RKO (cell line): Measurements from ENCODE around the gene SLC34A2.

Experiments used
- DNase-seq: peaks from one replicate; pipeline ENCODE4 v3.0.0-alpha.2; 2016; ENCODE audit warnings: low spot score

The SLC34A2 gene

DNA sequence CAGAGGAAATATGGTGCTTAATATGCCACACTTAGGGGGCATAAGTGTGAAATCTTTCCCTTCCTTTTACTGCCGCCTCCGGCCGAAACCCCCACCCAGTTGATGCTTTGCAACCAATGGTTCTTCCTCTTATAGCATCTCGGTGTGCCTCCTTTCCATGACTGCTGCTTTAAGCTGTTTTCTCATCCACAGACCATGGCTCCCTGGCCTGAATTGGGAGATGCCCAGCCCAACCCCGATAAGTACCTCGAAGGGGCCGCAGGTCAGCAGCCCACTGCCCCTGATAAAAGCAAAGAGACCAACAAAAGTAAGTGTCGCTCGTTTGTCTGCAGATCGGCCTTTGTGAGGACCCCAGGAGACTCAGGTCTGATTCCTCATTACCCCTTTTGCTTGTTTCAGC lies 6.7 kb downstream of the SLC34A2 start:
- no peak for DNase-seq

DNA sequence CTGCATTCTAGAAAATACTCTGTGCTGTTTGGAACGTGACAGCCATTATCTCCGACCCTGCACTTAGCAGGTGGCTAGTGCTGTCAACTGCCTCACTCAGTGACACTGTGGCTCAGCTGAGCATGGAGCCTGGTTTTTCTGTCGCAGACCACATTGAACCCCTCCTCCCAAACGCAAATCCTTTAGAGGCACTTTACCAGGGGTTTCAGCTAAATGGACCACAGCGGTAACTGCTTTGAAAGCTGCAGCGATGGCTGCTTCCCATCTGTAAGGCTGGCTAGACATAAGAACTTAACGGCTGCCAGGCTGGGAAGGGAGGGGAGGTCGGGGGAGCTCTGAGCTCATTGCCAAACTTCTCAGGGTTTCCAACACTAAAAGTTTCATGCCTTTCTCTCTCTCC lies 8.1 kb downstream of the SLC34A2 start:
- no peak for DNase-seq

DNA sequence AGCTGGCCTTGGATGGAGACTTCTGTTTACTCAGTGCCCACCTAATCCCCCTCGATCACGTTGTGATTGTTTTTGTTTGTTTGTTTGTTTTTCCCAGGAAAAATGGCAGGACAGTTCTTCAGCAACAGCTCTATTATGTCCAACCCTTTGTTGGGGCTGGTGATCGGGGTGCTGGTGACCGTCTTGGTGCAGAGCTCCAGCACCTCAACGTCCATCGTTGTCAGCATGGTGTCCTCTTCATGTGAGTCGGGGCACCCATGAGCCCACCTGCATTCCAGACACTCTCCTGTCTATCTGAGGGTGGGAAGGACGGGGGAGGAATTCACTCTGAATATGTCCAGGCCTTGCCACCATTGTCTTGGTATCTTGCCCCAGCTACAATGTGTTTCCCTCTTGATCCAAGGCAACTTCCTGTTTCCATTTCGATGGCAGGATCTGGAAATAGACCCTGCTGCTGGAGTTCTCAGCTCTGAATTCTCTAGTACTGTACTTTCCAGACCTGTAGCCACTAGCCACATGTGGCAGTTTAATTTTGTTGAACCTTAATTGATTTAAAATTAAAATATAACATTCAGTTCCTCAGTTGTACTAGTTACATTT lies 10.5 kb downstream of the SLC34A2 start:
- no peak for DNase-seq

DNA sequence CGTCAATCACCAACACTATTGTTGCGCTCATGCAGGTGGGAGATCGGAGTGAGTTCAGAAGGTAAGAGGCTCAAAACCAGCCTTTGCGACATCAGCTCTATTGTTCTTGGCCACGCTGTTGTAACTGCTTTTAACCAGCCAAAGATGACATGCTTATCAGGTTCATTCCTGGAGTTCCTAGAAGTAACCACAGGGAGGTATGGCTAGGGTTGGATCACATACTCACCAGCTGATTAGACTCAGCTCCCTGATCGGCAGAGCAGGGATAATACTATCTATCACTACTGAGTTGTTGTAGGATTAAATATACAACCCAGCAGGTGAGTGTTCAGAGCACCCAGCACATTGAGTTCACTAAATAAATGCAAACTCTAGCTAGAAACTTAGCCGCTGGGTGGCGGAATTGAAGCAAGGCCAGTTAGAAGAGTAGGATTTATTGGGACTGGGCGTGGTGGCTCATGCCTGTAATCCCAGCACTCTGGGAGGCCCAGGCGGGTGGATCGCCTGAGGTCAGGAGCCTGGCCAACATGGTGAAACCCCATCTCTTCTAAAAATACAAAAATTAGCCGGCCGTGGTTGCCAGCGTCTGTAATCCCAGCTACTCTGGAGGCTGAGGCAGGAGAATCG lies 12.4 kb downstream of the SLC34A2 start:
- DNase-seq, result no peak

DNA sequence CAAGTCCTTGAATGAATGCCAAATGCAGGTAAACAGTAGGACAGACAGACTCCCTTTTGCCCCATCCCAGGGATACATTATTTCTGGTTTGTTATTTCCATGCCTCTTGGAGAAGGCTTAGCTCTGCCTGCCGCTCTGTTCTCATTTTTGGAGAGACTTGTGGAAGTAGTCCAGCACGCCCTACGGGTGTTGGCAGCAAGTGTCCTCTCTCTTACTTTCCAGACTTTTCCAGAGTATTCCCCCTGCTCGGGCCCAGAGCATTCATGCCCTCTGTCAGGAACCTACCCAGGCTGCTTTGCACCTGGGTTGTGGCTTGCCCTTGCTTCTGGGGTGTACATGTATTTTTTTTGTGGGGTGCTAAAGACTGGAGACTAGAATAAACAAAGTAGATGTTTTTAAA lies 15.3 kb downstream of the SLC34A2 start:
- DNase-seq, result no peak

DNA sequence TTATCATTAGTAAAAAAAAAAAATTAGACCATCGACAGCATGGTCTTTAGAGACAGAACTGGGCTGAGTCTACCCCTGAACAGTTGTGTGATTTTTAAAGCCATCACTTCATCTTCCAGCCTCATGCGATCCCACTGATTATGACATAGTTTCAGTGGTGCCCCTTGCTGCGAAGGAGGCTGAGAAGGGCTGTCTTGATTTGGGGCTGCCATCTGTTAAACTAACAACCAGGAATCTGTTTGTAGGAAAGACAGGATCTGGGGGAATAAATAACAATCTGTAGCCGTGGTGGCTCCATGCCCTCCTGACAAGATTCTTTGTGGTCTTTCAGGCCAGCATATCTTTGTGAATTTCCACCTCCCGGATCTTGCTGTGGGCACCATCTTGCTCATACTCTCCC lies 17.1 kb downstream of the SLC34A2 start:
- no peak for DNase-seq

DNA sequence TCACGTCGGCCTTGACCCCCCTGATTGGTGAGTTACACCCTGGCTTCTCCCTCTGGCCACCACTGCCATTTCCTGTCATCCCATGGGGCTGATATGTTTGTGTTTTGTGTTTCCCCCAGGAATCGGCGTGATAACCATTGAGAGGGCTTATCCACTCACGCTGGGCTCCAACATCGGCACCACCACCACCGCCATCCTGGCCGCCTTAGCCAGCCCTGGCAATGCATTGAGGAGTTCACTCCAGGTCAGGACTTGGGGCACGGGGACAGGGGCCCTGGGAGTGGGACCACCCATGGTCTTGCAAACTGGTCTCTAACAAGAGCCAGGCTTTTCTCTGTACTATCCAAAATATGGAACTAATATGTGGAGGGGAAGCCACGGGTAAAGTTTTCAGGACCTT lies 18.7 kb downstream of the SLC34A2 start:
- no peak for DNase-seq

DNA sequence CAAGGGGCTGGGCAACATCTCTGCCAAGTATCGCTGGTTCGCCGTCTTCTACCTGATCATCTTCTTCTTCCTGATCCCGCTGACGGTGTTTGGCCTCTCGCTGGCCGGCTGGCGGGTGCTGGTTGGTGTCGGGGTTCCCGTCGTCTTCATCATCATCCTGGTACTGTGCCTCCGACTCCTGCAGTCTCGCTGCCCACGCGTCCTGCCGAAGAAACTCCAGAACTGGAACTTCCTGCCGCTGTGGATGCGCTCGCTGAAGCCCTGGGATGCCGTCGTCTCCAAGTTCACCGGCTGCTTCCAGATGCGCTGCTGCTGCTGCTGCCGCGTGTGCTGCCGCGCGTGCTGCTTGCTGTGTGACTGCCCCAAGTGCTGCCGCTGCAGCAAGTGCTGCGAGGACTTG lies 20.6 kb downstream of the SLC34A2 start:
- no peak for DNase-seq

DNA sequence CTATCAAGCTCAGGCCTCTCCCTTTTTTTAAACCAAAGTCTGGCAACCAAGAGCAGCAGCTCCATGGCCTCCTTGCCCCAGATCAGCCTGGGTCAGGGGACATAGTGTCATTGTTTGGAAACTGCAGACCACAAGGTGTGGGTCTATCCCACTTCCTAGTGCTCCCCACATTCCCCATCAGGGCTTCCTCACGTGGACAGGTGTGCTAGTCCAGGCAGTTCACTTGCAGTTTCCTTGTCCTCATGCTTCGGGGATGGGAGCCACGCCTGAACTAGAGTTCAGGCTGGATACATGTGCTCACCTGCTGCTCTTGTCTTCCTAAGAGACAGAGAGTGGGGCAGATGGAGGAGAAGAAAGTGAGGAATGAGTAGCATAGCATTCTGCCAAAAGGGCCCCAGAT lies 21.5 kb downstream of the SLC34A2 start:
- DNase-seq, result no peak

DNA sequence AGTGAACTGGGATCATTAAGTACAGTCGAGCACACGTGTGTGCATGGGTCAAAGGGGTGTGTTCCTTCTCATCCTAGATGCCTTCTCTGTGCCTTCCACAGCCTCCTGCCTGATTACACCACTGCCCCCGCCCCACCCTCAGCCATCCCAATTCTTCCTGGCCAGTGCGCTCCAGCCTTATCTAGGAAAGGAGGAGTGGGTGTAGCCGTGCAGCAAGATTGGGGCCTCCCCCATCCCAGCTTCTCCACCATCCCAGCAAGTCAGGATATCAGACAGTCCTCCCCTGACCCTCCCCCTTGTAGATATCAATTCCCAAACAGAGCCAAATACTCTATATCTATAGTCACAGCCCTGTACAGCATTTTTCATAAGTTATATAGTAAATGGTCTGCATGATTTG lies 22.3 kb downstream of the SLC34A2 start:
- no peak for DNase-seq

DNA sequence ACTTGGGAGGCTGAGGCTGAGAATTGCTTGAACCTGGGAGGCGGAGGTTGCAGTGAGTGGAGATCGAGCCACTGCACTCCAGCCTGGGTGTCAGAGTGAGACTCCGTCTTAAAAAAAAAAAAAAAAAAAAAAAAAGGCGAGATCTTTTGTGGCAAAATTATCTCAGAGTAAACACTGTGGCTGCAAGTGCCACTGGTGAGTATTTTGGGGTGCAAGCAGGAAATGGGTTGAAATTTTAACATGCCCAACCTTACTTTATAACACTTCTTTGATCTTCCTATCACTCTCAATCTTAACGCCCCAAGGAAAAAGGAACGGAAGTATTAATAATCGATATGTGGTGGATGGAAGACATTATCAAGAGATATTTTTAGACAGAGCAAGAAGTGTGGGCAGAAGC lies 32.1 kb downstream of the SLC34A2 start:
- DNase-seq, result no peak

DNA sequence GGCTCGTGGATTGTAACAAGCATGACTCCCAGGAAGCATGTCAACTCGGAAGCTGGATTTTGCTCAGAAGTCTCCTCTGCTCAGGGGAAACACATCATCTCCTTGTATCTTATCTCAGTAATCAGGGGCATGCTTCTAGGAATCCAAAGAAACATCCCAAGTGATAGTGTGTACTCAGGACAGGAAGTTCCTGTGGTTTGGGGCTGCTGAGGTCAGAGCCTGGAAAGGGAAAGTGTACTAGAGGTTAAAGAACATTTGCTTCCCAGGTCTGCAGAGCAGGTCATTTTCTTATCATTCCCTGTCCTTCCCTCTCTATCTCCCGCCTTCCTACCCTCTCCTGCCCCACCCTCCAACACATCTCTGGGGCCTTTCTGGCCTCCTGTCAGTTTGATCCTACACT lies 38.8 kb downstream of the SLC34A2 start:
- DNase-seq, result no peak

DNA sequence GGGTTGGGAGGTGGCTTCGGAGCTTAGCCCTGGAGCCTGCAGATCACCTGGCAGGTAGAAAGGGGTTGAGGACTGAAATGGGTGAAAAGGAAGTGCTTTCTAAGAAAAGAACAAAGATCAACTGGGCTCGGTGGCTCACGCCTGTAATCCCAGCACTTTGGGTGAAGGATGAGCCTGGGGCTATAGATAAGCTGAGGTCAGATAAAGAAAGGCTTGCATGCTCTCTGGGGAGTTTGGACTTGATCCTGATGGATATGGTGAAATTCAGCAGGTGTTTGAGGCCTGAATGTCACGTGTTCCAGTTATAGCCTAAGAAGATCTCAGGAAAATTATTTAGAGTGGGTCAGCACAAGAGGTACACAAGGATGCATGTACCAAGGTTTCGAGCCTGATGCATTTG lies 40.8 kb downstream of the SLC34A2 start:
- no peak for DNase-seq

DNA sequence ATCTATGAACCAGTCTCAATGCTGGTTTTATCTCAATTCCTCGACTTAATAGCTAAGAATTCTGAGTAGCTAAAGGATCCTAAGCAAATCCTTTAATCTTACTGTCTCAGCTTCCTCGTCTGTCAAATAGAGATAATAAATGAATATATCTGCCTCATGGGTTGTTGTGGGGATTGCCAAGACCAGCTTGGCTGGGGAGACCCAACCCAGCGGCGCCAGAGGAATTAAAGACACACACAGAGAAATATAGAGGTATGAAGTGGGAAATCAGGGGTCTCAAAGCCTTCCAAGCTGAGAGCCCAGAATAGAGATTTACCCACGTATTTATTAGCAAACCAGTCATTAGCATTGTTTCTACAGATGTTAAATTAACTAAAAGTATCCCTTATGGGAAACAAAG lies 41.9 kb downstream of the SLC34A2 start:
- DNase-seq, result no peak

DNA sequence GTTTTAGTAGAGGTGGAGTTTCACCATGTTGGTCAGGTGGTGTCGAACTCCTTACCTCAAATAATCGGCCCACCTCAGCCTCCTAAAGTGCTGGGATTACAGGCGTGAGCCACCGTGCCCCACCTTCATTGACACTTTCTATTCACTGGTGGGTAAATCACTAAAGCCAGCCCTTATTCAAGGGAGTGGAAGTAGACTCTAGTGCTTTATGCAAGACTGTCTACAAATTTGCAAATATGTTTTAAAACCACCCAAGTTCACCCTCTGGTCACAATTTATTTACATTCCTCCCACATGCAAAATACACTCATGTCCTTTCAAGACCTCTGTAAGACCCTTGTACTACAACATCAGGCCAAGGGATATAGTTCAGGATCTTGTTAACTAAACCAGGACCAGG lies 45.0 kb downstream of the SLC34A2 start:
- no peak for DNase-seq

DNA sequence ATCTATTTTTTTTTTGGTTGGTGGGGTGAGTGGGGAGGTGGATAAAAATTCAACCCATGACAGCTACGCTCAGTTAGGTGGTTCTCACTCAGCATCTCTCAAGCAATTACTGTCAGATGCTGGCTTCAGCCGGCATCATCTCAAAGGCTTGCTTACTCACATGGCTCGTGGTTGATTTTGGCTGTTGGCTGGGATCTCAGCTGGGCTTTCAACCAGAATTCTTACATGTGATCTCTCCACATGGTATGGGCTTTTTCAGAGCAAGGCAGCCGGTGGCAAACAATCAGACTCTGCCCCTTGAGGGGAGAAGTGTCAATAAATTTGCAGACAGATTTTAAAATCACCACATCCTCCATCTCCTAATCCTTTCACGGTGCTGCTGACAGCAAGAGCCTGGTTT lies 47.2 kb downstream of the SLC34A2 start:
- DNase-seq, result no peak

DNA sequence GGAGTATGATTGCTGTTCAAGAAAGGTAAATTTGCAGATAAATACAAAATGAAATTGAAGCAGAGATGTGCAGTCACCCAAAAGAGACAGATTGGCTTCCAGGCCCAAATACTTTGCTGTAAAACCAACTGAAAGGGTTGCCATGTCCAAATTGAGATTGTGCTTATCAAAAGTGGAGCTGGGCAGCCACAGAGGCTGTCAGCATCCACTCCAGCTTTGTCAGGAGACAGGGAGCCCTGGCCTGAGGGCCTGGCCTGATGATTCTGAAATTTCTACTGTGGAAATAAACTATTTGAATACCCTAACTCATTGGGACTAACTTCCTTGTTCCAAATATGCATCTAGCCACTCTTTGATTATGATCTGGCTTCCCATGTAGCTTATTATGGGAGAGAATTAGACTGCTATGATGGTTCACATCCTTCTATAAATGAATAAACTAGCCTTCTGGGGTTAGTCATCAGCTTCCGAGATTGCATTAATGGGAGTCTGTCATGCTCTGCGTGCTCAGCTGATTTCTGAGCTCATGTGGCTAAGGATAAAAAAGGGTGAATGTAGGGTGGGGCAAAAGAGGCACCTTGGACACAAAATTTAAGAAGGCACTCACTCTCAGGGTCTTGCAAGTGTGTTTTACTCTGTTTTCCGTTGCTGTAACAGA lies 48.2 kb downstream of the SLC34A2 start:
- DNase-seq, result peak; percentile 31

DNA sequence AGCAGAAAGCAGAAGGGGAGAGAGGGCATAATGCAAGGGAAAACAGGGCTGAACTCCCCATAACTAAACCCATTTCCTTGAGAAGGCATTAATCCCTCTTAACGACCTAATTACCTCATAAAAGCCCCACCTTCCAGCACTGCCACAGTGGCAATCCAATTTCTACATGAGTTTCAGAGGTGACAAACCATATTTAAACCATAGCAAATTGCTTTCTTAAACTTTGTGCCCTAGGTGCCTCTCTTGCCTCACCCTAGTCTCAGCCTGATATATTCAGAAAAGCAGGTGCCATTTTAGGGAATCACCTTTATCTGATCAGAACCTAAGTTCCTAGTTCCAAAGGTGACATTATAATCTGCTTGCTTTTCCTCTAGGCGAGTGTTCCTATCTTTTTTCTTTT lies 48.9 kb downstream of the SLC34A2 start:
- DNase-seq, result no peak

DNA sequence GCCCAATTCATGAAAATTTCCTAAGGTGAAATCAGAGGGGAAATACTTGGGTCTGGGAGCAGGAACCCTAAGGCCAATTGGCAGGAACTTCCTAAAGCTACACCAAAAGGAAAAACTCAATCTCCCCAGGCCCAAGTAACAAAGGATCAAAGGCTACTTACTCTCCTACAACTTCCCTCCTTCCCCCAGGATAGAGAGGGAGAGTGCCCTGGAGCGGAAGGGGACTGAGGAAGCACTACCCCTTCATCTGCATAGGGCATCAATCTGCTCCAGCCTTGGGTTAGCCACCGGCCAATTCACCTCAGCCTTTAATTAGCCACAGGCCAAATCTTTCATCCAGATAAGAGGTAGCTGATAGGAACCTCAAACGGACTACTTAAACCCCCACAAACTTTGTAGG lies 55.0 kb downstream of the SLC34A2 start:
- DNase-seq, result no peak

DNA sequence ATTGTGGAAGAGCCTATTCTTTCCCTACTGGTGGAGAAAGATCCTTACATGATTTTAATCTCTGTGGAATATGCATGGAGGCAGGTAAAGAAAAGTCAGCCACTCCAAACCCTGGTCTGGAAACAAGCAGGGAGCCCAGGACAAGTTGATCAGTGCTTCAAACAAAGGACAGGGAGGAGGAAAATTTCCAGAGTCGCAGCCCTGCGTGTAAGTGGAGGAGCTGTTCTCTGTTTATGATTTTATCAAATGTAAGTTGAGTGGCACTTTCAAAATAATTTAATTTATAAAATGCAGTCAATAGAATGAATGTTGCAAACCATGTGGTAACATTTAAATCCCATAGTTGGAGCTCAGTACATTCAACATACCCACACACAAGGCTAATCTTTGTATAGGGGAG lies 57.0 kb downstream of the SLC34A2 start:
- no peak for DNase-seq

DNA sequence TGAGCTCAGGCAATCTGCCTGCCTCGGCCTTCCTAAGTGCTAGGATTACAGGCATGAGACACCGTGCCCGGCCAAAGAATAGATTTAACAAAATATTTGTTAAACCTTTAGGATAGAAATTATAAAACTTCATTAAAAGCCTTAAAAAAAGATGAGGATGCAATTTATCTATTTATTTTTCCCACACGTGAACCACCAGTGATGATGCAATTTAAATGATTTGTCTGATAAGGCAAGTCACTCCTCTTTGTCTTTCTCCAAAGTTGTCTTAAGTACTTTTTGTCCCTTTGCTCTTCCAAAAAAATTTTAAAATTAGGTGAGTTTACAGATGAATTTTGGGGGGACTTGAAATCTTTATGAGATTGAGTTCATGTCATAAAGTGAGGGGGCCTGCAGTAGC lies 58.2 kb downstream of the SLC34A2 start:
- DNase-seq, result no peak

DNA sequence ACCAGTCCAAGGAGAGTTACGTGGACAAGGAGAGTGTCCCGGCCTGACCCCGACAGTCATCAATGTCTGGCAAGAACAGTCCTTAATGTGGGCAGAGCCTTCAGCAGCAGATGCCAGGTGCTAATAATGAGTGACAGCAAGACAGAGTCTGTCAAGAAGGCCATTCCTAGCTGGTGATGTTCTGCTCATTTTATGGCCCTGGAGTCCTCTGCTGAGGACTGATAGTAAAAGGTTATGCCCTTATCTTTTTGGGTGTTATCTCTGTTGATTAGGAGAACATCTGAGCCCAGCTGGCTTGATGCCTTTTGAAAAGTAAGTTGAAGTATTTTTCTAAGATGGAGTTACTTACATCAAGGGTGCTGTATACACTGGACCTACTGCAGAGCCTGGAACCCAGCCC lies 67.3 kb downstream of the SLC34A2 start:
- DNase-seq, result no peak

DNA sequence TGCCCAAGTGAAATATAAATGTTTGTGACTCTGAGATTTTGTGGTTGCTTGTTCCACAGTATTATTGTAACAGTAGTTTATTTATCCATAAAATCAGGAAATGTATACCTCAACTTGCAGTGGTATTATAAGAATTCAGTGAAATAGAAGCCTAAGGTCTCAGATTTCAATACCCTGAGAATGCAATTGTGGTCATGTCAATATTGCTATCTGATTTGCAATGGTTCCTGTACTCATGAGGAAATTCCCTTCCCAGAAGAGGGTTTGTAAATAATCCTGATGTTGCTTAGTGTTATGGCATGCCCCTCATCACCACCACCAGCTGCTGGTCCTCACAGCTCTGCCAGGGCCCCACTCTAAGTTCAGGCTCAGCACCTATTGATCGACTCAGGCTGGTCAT lies 67.8 kb downstream of the SLC34A2 start:
- DNase-seq, result no peak

DNA sequence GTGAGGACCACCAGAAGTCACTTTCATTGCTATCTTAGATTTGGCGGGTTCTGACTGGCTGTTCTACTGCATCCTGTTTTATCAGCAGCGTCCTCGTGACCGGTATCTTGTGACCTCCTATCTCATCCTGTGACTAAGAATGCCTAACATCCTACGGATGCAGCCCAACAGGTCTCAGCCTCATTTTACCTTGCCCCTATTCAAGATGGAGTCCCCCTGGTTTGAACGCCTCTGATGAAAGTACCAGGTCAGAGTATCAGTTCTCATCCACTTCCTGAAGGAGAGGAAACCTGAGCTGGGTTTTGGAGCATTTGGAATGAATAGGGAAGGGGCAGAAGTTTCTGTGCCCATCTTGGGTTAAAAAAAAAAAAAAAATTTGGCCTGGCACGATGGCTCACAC lies 70.2 kb downstream of the SLC34A2 start:
- no peak for DNase-seq
